Measurements from ENCODE around the gene THBS2. TPM values are rescaled to one million over a fixed set of nuclear protein-coding genes. Genes with fewer than 3 reads are reported as not detected.
A peak's percentile ranks its signal among the peaks of the same experiment; 100 is the strongest.
"Not testable (repeated sequence)": the region's sequence is repeated elsewhere in the genome, so short reads cannot be mapped to it uniquely, and the experiment has no call there.

The THBS2 gene
- total RNA-seq, 2 donors from 2014 or later: not detected

DNA sequence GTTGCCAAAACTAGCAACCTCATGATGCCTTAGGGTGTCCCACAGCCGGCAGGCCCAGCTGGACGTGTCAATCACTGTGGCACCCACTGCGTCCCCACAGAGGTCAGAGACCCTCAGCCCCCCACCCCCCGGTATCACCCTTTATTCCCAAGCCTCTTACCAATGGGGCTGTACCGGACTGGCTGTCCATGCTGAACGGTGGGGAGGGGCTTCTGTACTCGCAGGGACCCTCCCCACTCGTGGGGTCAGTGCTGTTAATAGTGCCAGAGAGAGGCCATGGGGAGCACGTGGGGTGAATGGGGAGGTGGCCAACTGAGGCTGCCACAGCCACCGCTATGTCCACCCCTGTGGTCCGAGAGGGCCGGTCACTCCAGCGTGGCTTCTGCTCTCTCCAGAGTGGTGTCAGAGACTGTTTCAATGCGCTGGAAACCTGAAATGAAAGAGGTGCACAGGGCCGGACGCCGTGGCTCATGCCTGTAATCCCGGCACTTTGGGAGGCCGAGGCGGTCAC is 68.6 kb downstream of the THBS2 start:
- Mint-ChIP-seq H3K4me3 (no peak overlapping the region), H3K27ac (no peak overlapping the region), H3K27me3 (peaks cover 16% of the 10 kb centered on the region), H3K36me3 (ENCODE audit: low read depth) (no peaks in the 10 kb centered on the region), H3K4me1 (no peaks in the 10 kb centered on the region)
- H3K9me3 ChIP-seq (ENCODE audit: control insufficient read depth, low read length, poor library complexity, severe bottlenecking): no peaks in the 10 kb centered on the region
- DNase-seq (no peak), ATAC-seq (no peak)

DNA sequence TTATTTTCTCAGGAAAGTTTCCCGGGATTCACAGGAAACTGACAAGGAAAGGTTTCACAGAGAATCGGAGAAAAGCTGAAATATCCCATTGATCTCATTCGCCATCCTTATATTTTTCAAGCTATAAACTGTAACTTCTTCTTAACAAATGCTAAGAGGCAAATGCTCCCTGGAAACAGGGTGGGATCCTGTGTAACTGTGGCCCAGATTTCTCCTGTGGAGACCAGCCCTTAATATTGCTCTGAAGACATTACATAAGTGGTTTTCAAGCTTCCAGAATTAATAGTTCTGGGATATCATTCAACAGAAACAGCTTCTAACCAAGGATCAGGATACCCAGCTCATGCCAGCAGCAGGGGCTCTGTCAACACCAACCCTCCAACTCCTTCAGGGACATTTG is 69.2 kb downstream of the THBS2 start:
- no peaks in the 10 kb centered on the region for H3K9me3 ChIP-seq (ENCODE audit: control insufficient read depth, low read length, poor library complexity, severe bottlenecking)
- H3K27ac Mint-ChIP-seq: no peak overlapping the region
- no peaks in the 10 kb centered on the region for H3K4me1 Mint-ChIP-seq
- ATAC-seq: no peak
- DNase-seq: no peak
- peaks cover 22% of the 10 kb centered on the region for H3K27me3 Mint-ChIP-seq
- H3K36me3 Mint-ChIP-seq (ENCODE audit: low read depth): no peaks in the 10 kb centered on the region
- no peak overlapping the region for H3K4me3 Mint-ChIP-seq

DNA sequence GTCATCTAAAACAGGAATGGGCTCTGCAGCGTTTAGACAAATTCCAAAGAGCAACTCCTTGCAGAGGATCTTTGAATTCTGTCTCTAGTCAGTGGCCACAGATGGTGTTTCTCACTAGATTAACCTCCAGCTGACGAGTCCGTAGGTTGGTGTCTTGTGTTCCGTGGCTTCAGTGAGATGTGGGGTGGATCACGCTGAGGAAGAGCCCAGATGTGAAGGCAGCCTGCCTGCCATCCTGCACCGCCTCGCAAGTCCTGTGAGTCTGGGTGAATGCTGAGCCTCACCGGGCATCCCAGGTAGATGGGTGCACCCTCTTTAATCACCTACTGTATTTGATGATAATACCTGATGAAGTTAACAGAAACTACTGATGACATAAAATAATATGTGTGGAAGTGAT is 70.4 kb downstream of the THBS2 start:
- H3K36me3 Mint-ChIP-seq (ENCODE audit: low read depth): no peaks in the 10 kb centered on the region

DNA sequence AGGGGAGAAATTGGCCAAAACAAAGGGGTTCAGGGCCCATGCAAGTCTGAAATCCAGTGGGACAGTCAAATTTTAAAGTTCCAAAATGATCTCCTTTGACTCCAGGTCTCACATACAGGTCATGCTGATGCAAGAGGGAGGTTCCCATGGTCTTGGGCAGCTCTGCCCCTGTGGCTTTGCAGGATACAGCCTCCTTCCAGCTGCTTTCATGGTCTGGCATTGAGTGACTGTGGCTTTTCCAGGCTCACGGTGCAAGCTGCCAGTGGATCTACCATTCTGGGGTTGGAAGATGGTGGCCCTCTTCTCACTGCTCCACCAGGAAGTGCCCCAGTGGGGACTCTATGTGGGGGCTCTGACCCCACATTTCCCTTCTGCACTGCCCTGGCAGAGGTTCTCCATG is 73.8 kb downstream of the THBS2 start:
- not testable (repeated sequence) for H3K9me3 ChIP-seq (ENCODE audit: control insufficient read depth, low read length, poor library complexity, severe bottlenecking); ATAC-seq; DNase-seq; H3K4me1 Mint-ChIP-seq; H3K27ac Mint-ChIP-seq; H3K4me3 Mint-ChIP-seq; H3K36me3 Mint-ChIP-seq (ENCODE audit: low read depth)
- peaks cover 49% of the 10 kb centered on the region for H3K27me3 Mint-ChIP-seq

More for the DNA sequence above, 70.4 kb downstream of the THBS2 start:
- no peaks in the 10 kb centered on the region for H3K9me3 ChIP-seq (ENCODE audit: control insufficient read depth, low read length, poor library complexity, severe bottlenecking)
- Mint-ChIP-seq H3K4me3 (no peak overlapping the region), H3K27ac (no peak overlapping the region), H3K27me3 (peaks cover 34% of the 10 kb centered on the region), H3K4me1 (no peaks in the 10 kb centered on the region)
- ATAC-seq (no peak), DNase-seq (no peak)

DNA sequence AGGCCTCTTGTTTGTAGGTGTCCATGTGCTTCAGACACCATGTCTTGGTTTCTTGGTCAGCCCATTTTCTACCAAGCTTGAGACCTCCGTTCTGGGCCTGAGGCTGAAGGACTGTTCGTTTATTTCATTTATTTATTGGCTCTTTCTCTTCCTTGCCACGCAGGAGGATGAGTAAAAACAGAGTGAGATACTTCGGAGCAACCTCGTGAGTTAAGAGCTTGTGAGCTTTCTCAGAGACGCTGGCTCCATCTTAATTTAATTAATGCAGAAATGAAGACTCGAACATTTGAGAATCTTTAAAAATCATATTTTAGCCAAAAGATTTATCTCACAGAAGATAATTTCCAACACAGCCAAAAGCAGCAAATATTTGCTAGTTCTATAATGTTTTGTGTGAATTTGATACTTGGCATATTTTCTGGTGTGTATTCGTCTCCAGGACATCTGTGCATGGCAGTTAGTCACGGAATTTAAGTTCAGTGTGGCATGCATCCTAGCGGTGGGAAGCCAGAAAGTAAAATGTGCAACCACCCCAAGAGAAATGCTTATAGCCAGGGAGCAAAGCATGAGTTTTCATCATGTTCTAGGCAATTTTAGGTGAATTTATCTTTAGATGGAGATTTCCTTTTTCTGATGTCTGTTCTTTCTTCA is 76.0 kb downstream of the THBS2 start:
- DNase-seq: no peak
- H3K4me3 Mint-ChIP-seq: no peak overlapping the region
- no peaks in the 10 kb centered on the region for H3K9me3 ChIP-seq (ENCODE audit: control insufficient read depth, low read length, poor library complexity, severe bottlenecking)
- H3K36me3 Mint-ChIP-seq (ENCODE audit: low read depth): no peaks in the 10 kb centered on the region
- peaks cover 40% of the 10 kb centered on the region for H3K27me3 Mint-ChIP-seq
- ATAC-seq: no peak
- H3K4me1 Mint-ChIP-seq: no peaks in the 10 kb centered on the region
- no peak overlapping the region for H3K27ac Mint-ChIP-seq

DNA sequence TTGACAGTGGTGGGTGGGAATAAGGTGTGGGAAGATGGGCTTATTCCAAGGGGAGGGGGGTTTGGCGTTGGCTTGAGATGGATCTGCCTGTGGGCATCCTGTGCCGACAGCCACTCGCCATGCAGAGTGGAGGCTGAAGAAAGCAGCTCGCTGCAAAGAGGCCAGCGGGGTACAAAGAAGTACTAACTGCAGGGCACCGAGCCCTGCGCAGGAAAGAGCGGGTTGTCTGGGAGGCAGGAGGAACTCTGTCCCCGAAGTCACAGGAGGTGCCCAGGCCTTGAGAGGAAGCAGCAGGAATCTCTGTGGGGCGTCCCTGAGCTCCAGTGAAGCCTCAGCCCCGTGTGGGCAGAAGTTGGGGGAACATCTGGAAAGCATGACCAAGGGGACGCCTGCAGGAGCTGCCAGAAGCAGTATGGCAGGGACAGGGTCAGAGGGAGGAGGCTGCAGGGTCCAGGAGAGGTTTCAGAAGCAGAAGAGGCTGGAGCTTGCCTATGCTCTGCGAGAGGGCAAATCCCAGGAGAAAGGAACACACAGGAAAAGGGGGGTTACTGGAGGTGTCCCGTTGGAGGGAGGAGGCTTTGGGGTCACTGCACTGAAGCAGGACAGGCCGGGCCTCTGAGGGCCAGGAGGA is 77.2 kb downstream of the THBS2 start:
- peak overlapping the region; percentile 52 for H3K4me3 Mint-ChIP-seq
- H3K27me3 Mint-ChIP-seq: peaks cover 44% of the 10 kb centered on the region
- H3K27ac Mint-ChIP-seq: no peak overlapping the region
- ATAC-seq (no peak), DNase-seq (no peak)
- H3K4me1 Mint-ChIP-seq: no peaks in the 10 kb centered on the region
- H3K36me3 Mint-ChIP-seq (ENCODE audit: low read depth): no peaks in the 10 kb centered on the region
- H3K9me3 ChIP-seq (ENCODE audit: control insufficient read depth, low read length, poor library complexity, severe bottlenecking): no peaks in the 10 kb centered on the region

DNA sequence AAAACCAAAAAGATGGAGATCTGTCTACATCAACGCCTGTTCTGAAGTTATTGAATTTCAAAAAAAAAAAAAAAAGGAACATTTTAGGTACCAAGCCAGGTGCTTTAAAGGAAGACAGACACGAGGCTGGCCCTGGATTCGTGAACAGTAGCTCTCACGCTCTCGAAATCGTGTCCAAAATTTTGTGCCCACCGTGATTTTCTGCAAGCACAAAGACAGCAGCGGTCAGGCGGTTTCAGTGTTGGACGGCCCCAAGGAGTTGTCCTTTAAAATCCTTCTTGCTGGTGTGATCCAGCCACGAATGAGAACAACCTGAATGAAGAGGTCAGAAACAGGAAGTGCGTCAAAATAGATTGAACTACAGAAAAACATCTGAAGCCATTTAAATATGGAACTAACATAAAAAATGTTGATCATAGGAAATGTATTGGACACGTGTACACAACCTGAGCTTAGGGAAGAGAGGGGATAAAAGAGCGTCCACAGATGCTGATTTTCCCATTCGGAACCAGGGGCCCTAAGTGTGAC is 78.2 kb downstream of the THBS2 start:
- H3K27me3 Mint-ChIP-seq: peaks cover 49% of the 10 kb centered on the region
- H3K36me3 Mint-ChIP-seq (ENCODE audit: low read depth): no peaks in the 10 kb centered on the region
- no peak for DNase-seq
- no peak overlapping the region for H3K4me3 Mint-ChIP-seq
- no peak for ATAC-seq
- H3K9me3 ChIP-seq (ENCODE audit: control insufficient read depth, low read length, poor library complexity, severe bottlenecking): no peaks in the 10 kb centered on the region
- H3K27ac Mint-ChIP-seq: no peak overlapping the region
- H3K4me1 Mint-ChIP-seq: no peaks in the 10 kb centered on the region

DNA sequence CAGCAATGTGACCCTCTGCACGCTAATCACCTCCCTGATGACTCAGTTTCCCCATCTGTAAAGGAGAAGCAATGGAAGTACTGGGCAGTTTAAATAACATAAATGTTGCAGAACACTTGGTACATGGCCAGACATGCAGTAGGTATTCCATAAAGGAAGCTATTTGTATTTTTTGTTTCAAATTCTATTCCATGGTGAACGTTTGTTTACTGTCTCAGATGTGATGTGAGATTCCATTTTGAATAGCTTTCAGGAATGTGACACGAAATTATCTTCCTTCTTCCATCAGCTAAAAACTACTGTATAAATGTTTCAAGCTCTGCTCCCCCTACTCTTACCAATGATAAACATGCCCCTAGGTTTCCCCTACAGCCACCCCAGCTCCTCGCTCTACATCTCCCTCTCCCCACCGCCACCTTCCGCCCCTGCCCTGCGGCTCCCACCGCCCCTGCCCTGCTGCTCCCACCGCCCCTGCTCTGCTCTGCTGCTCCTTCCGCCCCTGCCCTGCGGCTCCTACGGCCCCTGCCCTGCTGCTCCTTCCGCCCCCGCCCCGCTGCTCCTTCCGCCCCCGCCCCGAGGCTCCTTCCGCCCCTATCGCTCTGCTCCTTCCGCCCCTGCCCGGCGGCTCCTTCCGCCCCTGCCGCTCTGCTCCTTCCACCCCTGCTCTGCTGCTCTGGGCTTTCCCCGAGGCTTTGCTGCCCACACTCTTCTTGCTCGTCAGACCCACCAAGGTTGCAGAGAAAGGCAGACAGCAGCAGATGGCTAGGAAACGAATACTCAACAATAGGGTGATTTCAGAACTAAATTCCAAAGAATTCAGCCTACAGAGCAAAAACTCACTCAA is 78.9 kb downstream of the THBS2 start:
- DNase-seq (no peak), ATAC-seq (no peak)
- H3K4me1 Mint-ChIP-seq: no peaks in the 10 kb centered on the region
- H3K4me3 Mint-ChIP-seq: peak overlapping the region; percentile 39
- H3K27me3 Mint-ChIP-seq: peaks cover 44% of the 10 kb centered on the region
- no peak overlapping the region for H3K27ac Mint-ChIP-seq
- no peaks in the 10 kb centered on the region for H3K36me3 Mint-ChIP-seq (ENCODE audit: low read depth)
- no peaks in the 10 kb centered on the region for H3K9me3 ChIP-seq (ENCODE audit: control insufficient read depth, low read length, poor library complexity, severe bottlenecking)

DNA sequence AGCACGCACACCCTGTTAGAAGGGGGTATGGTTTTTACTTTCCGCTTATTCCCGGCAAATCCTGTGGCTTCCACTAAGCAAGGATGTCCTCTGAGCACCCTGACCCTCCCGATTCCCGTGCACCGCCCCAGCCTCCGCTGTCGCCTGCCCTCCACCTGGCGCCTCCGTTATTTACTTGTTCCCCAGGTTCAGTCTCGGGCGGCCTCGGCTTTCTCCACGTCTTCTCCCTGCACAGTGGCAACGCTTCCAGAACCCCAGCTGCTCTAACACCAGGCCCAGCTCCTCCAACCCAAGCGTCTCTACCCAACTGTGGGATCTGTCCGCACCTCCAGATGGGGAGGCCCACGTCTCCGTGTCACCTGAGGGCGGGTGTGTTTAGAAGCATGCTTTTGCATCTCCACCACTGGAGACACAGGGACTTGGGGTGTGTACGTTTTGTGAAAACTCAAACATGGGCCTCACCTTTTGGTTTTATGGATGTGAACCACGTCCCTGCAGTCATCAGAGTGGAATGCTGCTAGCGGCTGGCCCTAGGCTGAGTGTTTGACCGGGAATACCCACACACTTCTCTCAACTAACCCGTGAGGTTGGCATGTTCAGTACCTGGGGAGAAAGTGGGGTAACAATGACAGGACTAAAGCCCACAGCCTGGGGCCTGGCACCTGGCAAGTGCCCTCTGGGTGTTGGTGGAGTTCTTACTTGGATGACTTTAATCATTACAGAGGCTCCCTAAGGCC is 79.9 kb downstream of the THBS2 start:
- ATAC-seq (no peak), DNase-seq (no peak)
- H3K27me3 Mint-ChIP-seq: peaks cover 34% of the 10 kb centered on the region
- no peak overlapping the region for H3K27ac Mint-ChIP-seq
- H3K4me1 Mint-ChIP-seq: no peaks in the 10 kb centered on the region
- H3K4me3 Mint-ChIP-seq: no peak overlapping the region
- H3K9me3 ChIP-seq (ENCODE audit: control insufficient read depth, low read length, poor library complexity, severe bottlenecking): no peaks in the 10 kb centered on the region
- H3K36me3 Mint-ChIP-seq (ENCODE audit: low read depth): no peaks in the 10 kb centered on the region

DNA sequence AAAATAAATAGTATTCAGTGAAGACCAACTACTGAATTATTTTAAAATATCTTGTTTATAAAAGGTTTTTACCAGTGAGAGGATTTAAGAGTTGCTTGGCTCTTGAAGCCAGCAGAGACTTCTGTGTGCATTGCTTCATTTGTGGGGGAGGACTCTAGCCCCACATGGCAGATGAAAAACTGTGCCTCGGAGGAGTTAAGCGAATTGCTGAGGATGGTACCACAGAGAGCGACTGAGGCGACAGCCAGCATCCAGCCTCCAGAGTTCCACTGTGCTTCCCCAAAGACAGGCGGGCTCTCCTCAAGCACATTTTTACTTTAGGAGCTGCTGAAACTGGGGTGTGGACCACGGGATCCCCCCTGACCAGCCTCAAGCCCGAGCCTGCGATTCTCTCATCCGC is 80.7 kb downstream of the THBS2 start:
- no peaks in the 10 kb centered on the region for H3K9me3 ChIP-seq (ENCODE audit: control insufficient read depth, low read length, poor library complexity, severe bottlenecking)
- Mint-ChIP-seq H3K27me3 (peaks cover 32% of the 10 kb centered on the region), H3K36me3 (ENCODE audit: low read depth) (no peaks in the 10 kb centered on the region), H3K4me1 (no peaks in the 10 kb centered on the region), H3K4me3 (no peak overlapping the region), H3K27ac (no peak overlapping the region)
- no peak for DNase-seq
- no peak for ATAC-seq

DNA sequence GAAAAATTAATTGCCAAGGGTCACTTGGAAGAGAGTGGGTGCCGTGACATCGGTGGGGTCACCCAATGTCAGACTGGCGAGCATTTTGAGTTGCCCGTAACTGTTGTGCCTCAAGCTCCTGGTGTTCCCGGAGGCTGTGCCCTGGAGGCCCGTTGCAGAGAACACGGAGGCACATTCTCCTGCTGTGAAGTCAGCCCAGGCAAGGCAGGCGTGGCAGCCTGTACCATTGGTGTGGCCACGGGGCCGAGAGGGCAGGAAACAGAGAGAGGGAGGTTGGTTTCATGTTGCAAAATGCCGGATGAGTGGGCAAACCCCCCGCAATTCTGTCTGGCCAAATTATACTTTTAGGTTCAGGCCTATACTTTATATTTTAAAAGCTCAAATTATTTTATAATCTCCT is 81.2 kb downstream of the THBS2 start:
- H3K27ac Mint-ChIP-seq: no peak overlapping the region
- H3K36me3 Mint-ChIP-seq (ENCODE audit: low read depth): no peaks in the 10 kb centered on the region
- no peak for ATAC-seq
- H3K9me3 ChIP-seq (ENCODE audit: control insufficient read depth, low read length, poor library complexity, severe bottlenecking): no peaks in the 10 kb centered on the region
- no peak for DNase-seq
- H3K27me3 Mint-ChIP-seq: peaks cover 34% of the 10 kb centered on the region
- H3K4me1 Mint-ChIP-seq: no peaks in the 10 kb centered on the region
- H3K4me3 Mint-ChIP-seq: no peak overlapping the region

DNA sequence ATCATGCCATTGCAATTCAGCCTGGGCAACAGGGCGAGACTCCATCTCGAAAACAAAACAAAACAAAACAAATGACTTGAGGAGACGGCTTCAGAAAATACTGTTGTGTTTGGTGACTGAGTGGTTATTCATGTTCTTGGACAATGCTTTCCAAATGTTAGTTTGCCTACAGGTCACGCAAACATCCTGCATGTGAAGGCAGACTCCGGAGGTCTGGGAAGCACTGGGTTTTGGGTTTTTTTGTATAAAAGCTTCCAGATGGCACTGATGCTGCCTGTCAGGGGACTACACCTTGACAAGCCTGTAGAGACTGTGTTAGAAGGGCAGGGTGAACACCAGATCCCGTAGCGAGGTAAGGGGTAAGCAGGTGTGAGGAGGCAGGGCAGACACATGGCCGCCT is 81.7 kb downstream of the THBS2 start:
- Mint-ChIP-seq H3K27me3 (peaks cover 34% of the 10 kb centered on the region), H3K36me3 (ENCODE audit: low read depth) (no peaks in the 10 kb centered on the region), H3K4me1 (no peaks in the 10 kb centered on the region), H3K4me3 (no peak overlapping the region), H3K27ac (no peak overlapping the region)
- no peaks in the 10 kb centered on the region for H3K9me3 ChIP-seq (ENCODE audit: control insufficient read depth, low read length, poor library complexity, severe bottlenecking)
- DNase-seq: no peak
- ATAC-seq: no peak

DNA sequence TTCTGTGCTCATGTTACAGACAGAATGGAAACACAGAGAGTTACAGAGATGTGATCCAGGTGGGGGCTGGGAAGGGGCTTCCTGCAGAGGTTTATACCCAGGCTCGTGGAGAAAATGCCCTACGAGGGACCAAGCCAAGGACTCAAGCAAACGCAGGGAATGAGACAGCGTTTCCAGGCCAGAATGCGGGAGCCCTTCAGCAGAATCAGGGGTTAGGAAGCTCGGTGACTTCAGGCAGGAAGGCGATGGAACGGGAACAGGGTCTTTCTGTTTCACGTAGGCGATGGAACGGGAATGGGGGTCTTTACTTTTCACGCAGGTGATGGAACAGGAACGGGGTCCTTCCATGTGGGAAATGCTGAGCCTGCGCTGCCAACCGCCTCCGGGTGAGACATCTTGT is 82.6 kb downstream of the THBS2 start:
- no peaks in the 10 kb centered on the region for H3K9me3 ChIP-seq (ENCODE audit: control insufficient read depth, low read length, poor library complexity, severe bottlenecking)
- H3K27me3 Mint-ChIP-seq: peaks cover 32% of the 10 kb centered on the region
- H3K4me1 Mint-ChIP-seq: no peaks in the 10 kb centered on the region
- H3K27ac Mint-ChIP-seq: no peak overlapping the region
- no peak overlapping the region for H3K4me3 Mint-ChIP-seq
- DNase-seq (no peak), ATAC-seq (no peak)
- H3K36me3 Mint-ChIP-seq (ENCODE audit: low read depth): no peaks in the 10 kb centered on the region

Data from T-helper 17 cell (primary cell).